GM12878 (cell line): ENCODE results near the gene CTNNAL1. TPM values are rescaled to one million over a fixed set of nuclear protein-coding genes. Genes with fewer than 3 reads are reported as not detected.

ENCODE experiments used
- ATAC-seq: fragments of 200-7000 bp; cut with Tn5 transposase; 3 replicates; pipeline ENCODE4 v1.9.1; 2020; ENCODE audit warnings: mild to moderate bottlenecking, moderate library complexity
- BruUV-seq: library from RNA; stranded (reverse); fragments of 400-500 nt; replicated peaks from 2 replicates; lab custom pipeline; 2021; lab: Mats Ljungman, UMichigan
- CTCF ChIA-PET: fragments of 300-600 bp; sonication (Branson Sonifier 250); formaldehyde crosslinking; extraction: SDS; loops from one replicate; lab custom pipeline; 2021; ENCODE audit warnings: inconsistent platforms; lab: Yijun Ruan, JAX
- POLR2A ChIA-PET: fragments of 350-600 bp; formaldehyde crosslinking; extraction: SDS; loops from one replicate; lab custom pipeline; 2021; ENCODE audit warnings: inconsistent platforms; lab: Charles Lee
- RAD21 ChIA-PET: fragments of 300-600 bp; sonication (Branson Sonifier 250); formaldehyde crosslinking; loops from one replicate; lab custom pipeline; 2023; ENCODE audit warnings: antibody characterized with exemption; ENCODE audit not compliant: unreplicated experiment; lab: Charles Lee
- SMC1A ChIA-PET: fragments of 300-600 bp; sonication (Branson Sonifier 250); formaldehyde crosslinking; loops from one replicate; lab custom pipeline; 2023; ENCODE audit not compliant: unreplicated experiment, uncharacterized antibody; lab: Charles Lee
- DNase-seq: peaks from one replicate; pipeline ENCODE4 v3.0.0-alpha.2; 2011; ENCODE audit warnings: low read depth, low spot score
- FAIRE-seq: peaks from 3 replicates; lab custom pipeline; 2011; peaks lifted over from hg19 to GRCh38; lab: Jason Lieb, UNC
- H2AFZ ChIP-seq: 2 replicates; pipeline ENCODE4 v1.6.0; 2011; ENCODE audit warnings: low read depth, low read length, control low read depth; ENCODE audit not compliant: control insufficient read depth
- H3K27ac ChIP-seq: 2 replicates; pipeline ENCODE4 v1.5.1; 2011; ENCODE audit warnings: control low read depth; ENCODE audit not compliant: control insufficient read depth, insufficient read depth
- H3K27me3 ChIP-seq, 2 experiments: replicated peaks in 1 of 2; 2 replicates each; pipeline versions ENCODE4 v1.6.0 to v1.6.1; 2011; ENCODE audit warnings: low read length in 1 of 2; ENCODE audit not compliant: control insufficient read depth in 2 of 2, insufficient read depth in 2 of 2
- H3K36me3 ChIP-seq, 2 experiments: 2 replicates each; pipeline ENCODE4 v1.5.1; 2011; ENCODE audit warnings: low read length in 1 of 2; ENCODE audit not compliant: control insufficient read depth in 2 of 2, insufficient read depth in 2 of 2
- H3K4me1 ChIP-seq: 2 replicates; pipeline ENCODE4 v1.6.1; 2011; ENCODE audit warnings: mild to moderate bottlenecking, low read length, moderate library complexity, mixed read lengths; ENCODE audit not compliant: control insufficient read depth, insufficient read depth
- H3K4me2 ChIP-seq: 2 replicates; pipeline ENCODE4 v1.6.0; 2011; ENCODE audit warnings: control low read depth; ENCODE audit not compliant: control insufficient read depth, insufficient read depth
- H3K4me3 ChIP-seq: fragments of 200-600 bp; sonication (generic); 2 replicates; pipeline ENCODE4 v1.5.1; 2016
- H3K79me2 ChIP-seq: 2 replicates; pipeline ENCODE4 v1.6.0; 2011; ENCODE audit warnings: low read length; ENCODE audit not compliant: control insufficient read depth, insufficient read depth
- H3K9ac ChIP-seq: 2 replicates; pipeline ENCODE4 v1.8.0; 2011; ENCODE audit warnings: low read length, control low read depth, mixed read lengths; ENCODE audit not compliant: control insufficient read depth, insufficient read depth
- H3K9me3 ChIP-seq: replicated peaks from 3 replicates; pipeline ENCODE4 v1.5.1; 2011; ENCODE audit warnings: mild to moderate bottlenecking, low read length; ENCODE audit not compliant: control insufficient read depth, insufficient read depth
- H4K20me1 ChIP-seq: 2 replicates; pipeline ENCODE4 v1.6.0; 2011; ENCODE audit not compliant: control insufficient read depth, insufficient read depth
- ATF7 ChIP-seq: fragments of 450-650 bp; IDR thresholded peaks from 2 replicates; pipeline ENCODE4 v1.6.1; 2016; ENCODE audit warnings: low read depth, mild to moderate bottlenecking
- EGR1 ChIP-seq, 2 experiments: IDR thresholded peaks; 1 replicate in 1 of 2; 2 replicates in 1 of 2; pipeline ENCODE4 v1.6.1; 2011 to 2012; ENCODE audit warnings: low read depth in 2 of 2, low read length in 2 of 2, borderline replicate concordance in 1 of 2, mild to moderate bottlenecking in 1 of 2, moderate library complexity in 1 of 2
- IRF4 ChIP-seq: IDR thresholded peaks from 2 replicates; pipeline ENCODE4 v1.6.1; 2011; ENCODE audit warnings: low read depth, low read length
- KDM1A ChIP-seq: fragments of 200-600 bp; sonication (generic); IDR thresholded peaks from 2 replicates; pipeline ENCODE4 v1.6.1; 2016; ENCODE audit warnings: borderline replicate concordance
- NR2C1 ChIP-seq: fragments of 450-650 bp; IDR thresholded peaks from 2 replicates; pipeline ENCODE4 v1.6.1; 2017; ENCODE audit warnings: antibody characterized with exemption, mild to moderate bottlenecking, moderate library complexity
- NR2C2 ChIP-seq: IDR thresholded peaks from 2 replicates; pipeline ENCODE4 v1.6.1; 2011; ENCODE audit warnings: borderline replicate concordance, low read depth; ENCODE audit not compliant: control insufficient read depth, insufficient read length
- PRDM15 ChIP-seq: fragments of 450-650 bp; formaldehyde crosslinking; IDR thresholded peaks from 2 replicates; pipeline ENCODE4 v1.4.0; 2020; ENCODE audit warnings: mild to moderate bottlenecking, moderate library complexity
- RELA ChIP-seq: fragments of 450-650 bp; IDR thresholded peaks from 2 replicates; pipeline ENCODE4 v1.8.0; 2014; ENCODE audit warnings: borderline replicate concordance; ENCODE audit not compliant: partially characterized antibody
- SMC3 ChIP-seq: IDR thresholded peaks from 2 replicates; pipeline ENCODE4 v1.6.1; 2011; ENCODE audit warnings: low read length, improper control_type of control experiment, borderline replicate concordance
- TARDBP ChIP-seq: IDR thresholded peaks from 2 replicates; pipeline ENCODE4 v1.6.1; 2016; ENCODE audit warnings: borderline replicate concordance
- YY1 ChIP-seq: IDR thresholded peaks from 2 replicates; pipeline ENCODE4 v1.6.1; 2011; ENCODE audit warnings: low read depth, mild to moderate bottlenecking, low read length
- ZBTB40 ChIP-seq: fragments of 450-650 bp; IDR thresholded peaks from 2 replicates; pipeline ENCODE4 v1.6.1; 2016; ENCODE audit warnings: mild to moderate bottlenecking, moderate library complexity, borderline replicate concordance
- ZNF207 ChIP-seq: fragments of 450-650 bp; IDR thresholded peaks from 2 replicates; pipeline ENCODE4 v1.6.1; 2014; ENCODE audit warnings: antibody characterized with exemption, mild to moderate bottlenecking, borderline replicate concordance
- ZZZ3 ChIP-seq: IDR thresholded peaks from 2 replicates; pipeline ENCODE4 v1.6.1; 2011; ENCODE audit warnings: low read depth; ENCODE audit not compliant: control insufficient read depth, insufficient read length
- WGBS: methylation state at CpG from one replicate; pipeline ENCODE4 v1.1.6; 2016; ENCODE audit warnings: low lambda C conversion rate; ENCODE audit not compliant: insufficient replicate concordance, insufficient coverage; ENCODE audit errors: missing lambda C conversion rate; 5-methylcytosine and 5-hydroxymethylcytosine counted together
- in situ Hi-C: fragments of 300-500 bp; cut with MboI; formaldehyde crosslinking; loops from 9 replicates; pipeline ENCODE4 v1.14.3; 2018; ENCODE audit warnings: mixed read lengths
- intact Hi-C: fragments of 100-400 bp; cut with micrococcal nuclease; formaldehyde crosslinking; loops from one replicate; pipeline ENCODE4 v1.14.2; 2022; ENCODE audit not compliant: unreplicated experiment
- polyA plus RNA-seq, 11 experiments: library from polyadenylated mRNA; depleted of rRNA in 4 of 11; unstranded in 6 of 11; stranded (reverse) in 5 of 11; fragments of >200 nt; fragmentation: Nextera tagmentation in 4 of 11; fragmentation: Illumina TruSeq in 1 of 11; extraction: Ambion mirVana in 4 of 11; extraction: Trizol in 1 of 11; gene quantifications; 1 replicate in 1 of 11; 2 replicates in 10 of 11; pipeline versions ENCODE4 v1.2.1 to v1.2.3, GENCODE V29; 2011 to 2016; ENCODE audit warnings: inconsistent platforms in 2 of 11, missing spikeins in 2 of 11, low read depth in 1 of 11
- total RNA-seq, 4 experiments: library from RNA; depleted of rRNA in 3 of 4; stranded (reverse); fragments of >200 nt in 3 of 4; fragmentation: Illumina TruSeq in 1 of 4; extraction: Trizol in 1 of 4; gene quantifications; 2 replicates each; pipeline versions ENCODE4 v1.2.1 to v1.2.3, GENCODE V29; 2013 to 2021

CTNNAL1 gene
- total and polyA plus RNA-seq, 10 of the 15 experiments (the other 5 are each of a cell fraction or from before 2014, with no cell fraction given) = 16.3 to 82.5 (median 45.2) TPM

- 100% methylated on average over 4 of the region's 4 CpGs for WGBS
- no peak for DNase-seq
- H3K27me3 ChIP-seq = no peaks in the 10 kb centered on the region
- ChIA-PET SMC1A (no interaction called here), CTCF (interaction anchor here (1.5 kb wide), 1 partner anchor 9 kb away, joined by 3 read pairs; no protein-coding TSS in a partner anchor), POLR2A (no interaction called here), RAD21 (no interaction called here)
- in situ Hi-C loops (no loop called here), intact Hi-C loops (no loop called here)
- no peaks in the 10 kb centered on the region for H3K9me3 ChIP-seq
- BruUV-seq = no TSS peak
- no peaks in the 10 kb centered on the region for H3K4me1 ChIP-seq
- no peaks in the 10 kb centered on the region for H3K79me2 ChIP-seq
- ATAC-seq = no peak
- no peak overlapping the region for H3K4me2 ChIP-seq
- no peak overlapping the region for H3K9ac ChIP-seq
- H3K27ac ChIP-seq = no peak overlapping the region
- no peak overlapping the region for H2AFZ ChIP-seq
- no peaks in the 10 kb centered on the region for H4K20me1 ChIP-seq
- H3K4me3 ChIP-seq = no peak overlapping the region
- H3K36me3 ChIP-seq = no peaks in the 10 kb centered on the region; a peak in 1 of 4 replicates
- FAIRE-seq = no peak
- TF ChIP-seq RELA = no peak
- TF ChIP-seq NR2C2 = no peak
- no peak for TF ChIP-seq NR2C1
- no peak for TF ChIP-seq ZBTB40
- no peak for TF ChIP-seq ZZZ3
- TF ChIP-seq KDM1A = no peak
- no peak for TF ChIP-seq ATF7
- no peak for TF ChIP-seq TARDBP
- no peak for TF ChIP-seq SMC3
- no peak for TF ChIP-seq ZNF207
- no peak for TF ChIP-seq IRF4
- TF ChIP-seq EGR1 (IDR thresholded peaks at IDR 0.05; ENCODE audit: borderline replicate concordance in 1 of 2, low read depth in 2 of 2, low read length in 2 of 2) = no peak
- no peak for TF ChIP-seq YY1
- no peak for TF ChIP-seq PRDM15 (CRISPR knock-in tag)
Measured at GRCh38 chr9:108956022-108956630, 57.2 kb downstream of the CTNNAL1 start.
